SIG-M5 treated with dmso at 0.1 percent for 504 hours (cell line): ENCODE measurements around the gene SCGB1D4.
"Not testable (repeated sequence)": the region's sequence is repeated elsewhere in the genome, so short reads cannot be mapped to it uniquely, and the experiment has no call there.

ENCODE experiments used
- DNase-seq: peaks from one replicate; lab custom pipeline; 2025; ENCODE audit not compliant: unreplicated experiment; lab: John Stamatoyannopoulos, UW

Gene SCGB1D4, protein sequence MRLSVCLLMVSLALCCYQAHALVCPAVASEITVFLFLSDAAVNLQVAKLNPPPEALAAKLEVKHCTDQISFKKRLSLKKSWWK

DNA sequence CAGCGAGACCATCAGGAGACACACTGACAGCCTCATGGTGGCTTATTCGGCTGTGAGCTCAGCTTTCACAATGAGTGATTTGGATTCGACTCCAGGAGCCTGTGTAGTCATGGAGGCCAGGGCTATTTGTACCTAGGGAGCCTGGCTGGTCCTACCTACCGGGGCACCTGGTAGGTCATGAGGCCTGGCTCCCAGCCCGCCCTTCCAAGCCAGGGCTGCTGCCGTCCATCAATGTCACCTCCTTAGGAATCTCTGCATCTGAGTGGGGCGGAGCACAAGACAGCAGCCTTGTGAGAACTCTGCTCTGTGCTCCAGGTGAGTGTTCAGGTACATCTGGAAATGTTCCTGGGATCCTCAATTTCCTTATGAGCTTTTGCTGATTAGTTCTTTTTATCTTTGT lies at the start of gene SCGB1D4:
Gene SCGB1D4 (minus strand): TSS at position 101 of the 400 bp plus-strand sequence. CDS start 65 bp downstream, at position 36.
- no peak for DNase-seq

DNA sequence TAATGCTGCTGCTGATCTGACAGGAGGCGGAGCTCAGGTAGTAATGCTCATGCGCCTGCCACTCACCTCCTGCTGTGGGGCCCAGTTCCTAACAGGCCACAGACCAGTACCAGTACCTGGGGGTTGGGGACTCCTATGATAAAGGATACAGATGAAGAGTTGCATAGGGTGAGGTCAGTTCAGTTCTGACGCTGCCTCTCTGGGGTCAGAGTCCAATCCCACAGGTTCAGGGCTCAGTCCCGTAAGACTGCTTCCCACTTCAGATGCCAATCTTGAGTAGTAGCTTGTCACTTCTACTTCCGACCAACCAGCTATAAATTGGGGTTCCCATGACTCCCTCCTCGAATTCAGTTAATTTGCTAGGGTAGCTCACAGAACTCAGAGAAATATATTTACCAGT lies 47.0 kb upstream of the SCGB1D4 start:
- no peak for DNase-seq

DNA sequence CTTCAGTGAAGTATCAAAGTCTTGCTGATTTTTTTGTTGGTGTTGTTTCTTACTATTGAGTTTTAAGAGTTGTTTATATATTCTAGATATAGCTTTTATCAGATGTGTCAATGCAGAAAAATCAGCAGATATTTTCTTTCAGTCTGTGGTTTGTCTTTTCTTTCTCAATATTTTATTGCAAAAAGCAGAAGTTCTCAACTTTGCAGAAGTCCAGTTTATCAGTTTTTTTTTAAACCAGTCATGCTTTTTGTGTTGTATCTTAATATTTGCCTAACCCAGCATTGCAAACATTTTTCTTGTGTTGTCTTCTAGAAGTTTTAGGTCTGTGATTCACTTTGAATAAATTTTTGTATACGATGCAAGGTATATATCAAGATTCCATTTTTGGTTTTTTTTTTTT lies 45.3 kb upstream of the SCGB1D4 start:
- DNase-seq: peak; percentile 84

DNA sequence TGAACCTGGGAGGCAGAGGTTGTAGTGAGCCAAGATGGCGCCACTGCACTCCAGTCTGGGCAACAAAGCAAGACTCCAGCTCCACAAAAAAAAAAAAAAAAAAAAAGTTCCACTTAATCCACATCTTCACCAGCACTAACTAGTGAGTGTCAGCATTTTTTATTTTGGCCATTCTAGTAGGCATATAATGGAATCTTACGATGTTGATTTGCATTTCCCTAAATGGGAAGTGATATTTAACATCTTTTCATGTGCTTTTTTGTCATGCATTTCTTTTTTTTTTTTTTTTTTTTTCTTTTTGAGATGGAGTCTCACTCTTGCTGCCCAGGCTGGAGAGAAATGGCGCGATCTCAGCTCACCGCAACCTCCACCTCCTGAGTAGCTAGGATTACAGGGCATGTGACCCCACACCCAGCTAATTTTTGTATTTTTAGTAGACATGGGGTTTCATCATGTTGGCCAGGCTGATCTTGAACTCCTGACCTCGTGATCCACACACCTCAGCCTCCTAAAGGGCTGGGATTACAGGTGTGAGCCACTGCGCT lies 44.8 kb upstream of the SCGB1D4 start:
- peak; percentile 19 for DNase-seq

DNA sequence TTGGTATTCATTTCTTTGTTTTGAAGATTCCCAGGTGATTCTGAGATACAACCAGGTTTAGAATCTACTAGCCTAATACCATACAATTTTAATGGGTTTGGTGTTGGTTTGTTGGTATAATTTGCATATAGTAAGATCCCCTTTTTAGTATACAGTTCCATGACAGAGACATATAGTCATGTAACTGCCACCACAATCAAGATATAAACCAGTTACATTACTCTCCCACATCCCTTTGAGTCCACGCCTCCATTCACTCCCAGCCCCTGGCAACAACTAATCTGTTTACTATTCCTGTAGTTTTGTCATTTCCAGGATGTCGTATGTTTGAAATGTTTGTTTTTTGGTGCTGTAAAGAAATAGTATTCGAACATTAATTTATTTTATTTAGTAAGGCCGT lies 42.7 kb upstream of the SCGB1D4 start:
- DNase-seq: no peak

DNA sequence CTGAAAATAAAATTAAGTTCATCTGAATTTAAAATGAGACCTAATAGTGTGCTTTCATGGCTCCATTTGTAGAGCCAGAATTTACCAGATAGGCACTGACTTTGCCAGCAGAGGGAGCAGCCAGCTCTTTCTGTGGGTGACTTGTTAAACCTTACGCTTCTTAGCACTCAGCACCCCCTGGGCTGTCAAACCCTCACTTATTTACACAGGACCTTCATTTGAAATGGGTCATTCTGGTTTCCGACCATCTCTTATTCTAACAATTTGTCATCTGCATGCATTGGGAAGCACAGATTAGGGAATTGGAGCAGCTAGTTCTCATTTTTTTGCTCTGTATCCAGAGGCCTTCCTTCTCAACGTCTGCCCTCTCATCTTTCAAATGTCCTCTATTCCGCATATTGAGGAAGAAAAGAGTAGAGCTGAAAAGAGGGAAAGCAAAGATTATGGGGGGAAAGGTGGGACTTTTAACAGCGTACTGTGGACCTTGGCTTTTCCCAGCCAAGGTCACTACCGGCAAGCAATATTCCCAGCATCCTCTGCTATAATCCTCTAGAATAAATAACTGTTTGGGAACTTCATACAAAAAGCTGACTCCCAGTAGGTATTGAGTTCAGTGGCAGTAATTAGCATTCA lies 41.5 kb upstream of the SCGB1D4 start:
- DNase-seq: peak; percentile 50

DNA sequence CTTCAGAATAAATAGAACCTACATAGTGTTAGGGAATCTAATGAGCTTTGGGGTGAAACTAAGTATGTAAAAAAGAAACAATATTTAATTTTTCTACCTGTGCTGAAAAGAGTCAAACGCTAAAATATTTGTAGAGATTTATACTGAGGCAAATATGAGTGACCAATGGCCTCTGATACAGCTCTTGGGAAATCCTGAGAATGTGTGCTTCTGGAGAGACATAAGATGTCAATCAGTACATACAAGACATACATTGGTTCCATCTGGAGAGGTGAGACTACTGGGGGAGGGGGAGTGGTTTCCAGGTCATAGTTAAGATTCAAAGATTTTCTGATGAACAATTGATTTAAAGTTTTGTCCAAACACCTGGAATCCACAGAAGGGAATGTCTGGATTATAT lies 39.3 kb upstream of the SCGB1D4 start:
- DNase-seq: no peak

DNA sequence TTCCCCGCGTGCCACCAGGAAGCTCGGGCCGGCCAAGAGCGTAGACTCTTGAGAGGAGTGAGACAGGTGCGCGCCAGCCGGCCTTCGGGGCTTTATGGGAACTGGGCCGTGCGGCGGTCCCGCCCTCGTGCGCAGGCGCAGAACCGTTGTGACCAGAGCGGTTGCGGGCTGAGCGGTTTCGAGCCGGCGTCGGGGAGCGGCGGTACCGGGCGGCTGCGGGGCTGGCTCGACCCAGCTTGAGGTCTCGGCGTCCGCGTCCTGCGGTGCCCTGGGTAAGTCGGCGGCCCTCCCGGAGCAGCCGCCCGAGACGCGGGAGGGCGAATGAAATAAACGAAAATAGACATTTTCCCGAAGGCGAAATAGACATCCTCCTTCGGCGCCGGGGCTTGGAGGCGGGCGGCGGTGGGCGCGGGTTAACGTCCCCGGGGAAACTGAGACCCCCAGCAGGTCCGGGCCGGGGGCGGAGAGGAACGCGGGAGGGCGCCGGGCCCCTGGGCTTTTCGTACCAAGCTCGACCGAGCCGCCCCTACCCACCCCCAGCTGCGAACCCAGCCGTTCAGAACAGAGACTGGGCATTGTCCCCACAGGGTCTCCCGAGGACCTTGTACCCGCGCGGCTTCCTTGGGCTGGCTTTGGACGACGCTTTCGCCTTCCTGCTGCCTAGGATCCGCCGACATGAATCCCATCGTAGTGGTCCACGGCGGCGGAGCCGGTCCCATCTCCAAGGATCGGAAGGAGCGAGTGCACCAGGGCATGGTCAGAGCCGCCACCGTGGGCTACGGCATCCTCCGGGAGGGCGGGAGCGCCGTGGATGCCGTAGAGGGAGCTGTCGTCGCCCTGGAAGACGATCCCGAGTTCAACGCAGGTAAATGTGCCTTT lies 38.7 kb upstream of the SCGB1D4 start, which contains the start of gene ASRGL1:
Gene ASRGL1 (plus strand): TSS at position 146 of the 879 bp plus-strand sequence. CDS start 530 bp downstream, at position 676.
- peak; percentile 43 for DNase-seq

DNA sequence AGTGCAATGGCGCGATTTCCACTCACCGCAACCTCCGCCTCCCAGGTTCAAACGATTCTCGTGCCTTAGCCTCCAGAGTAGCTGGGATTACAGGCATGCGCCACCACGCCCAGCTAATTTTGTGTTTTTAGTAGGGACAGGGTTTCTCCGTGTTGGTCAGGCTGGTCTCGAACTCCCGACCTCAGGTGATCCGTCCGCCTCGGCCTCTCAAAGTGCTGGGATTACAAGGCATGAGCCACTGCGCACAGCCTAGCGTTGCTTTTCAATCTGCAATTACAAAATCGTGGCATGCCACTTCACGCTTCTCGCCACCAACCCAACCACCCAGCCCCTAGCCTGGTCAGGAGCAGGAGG lies 38.1 kb upstream of the SCGB1D4 start:
- DNase-seq: not testable (repeated sequence)

DNA sequence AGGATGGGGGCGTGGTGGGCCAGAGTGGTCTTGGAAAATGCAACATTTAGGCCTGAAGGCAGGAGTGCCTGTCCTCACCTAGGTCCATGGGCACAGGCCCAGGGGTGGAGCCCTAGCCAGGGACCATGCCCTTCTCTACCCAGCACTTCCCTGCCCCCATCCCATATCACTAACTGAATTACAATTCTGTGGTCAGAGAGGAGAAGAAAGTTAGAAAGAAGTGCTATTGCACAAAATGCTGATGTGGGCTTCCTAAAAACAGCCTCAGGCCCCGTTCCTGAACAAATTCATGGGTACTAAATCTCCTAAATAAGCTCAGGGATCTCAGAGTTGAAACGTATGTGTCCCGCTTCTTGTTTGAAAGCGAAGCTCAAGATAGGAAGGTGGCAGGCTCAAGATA lies 34.9 kb upstream of the SCGB1D4 start:
- no peak for DNase-seq

DNA sequence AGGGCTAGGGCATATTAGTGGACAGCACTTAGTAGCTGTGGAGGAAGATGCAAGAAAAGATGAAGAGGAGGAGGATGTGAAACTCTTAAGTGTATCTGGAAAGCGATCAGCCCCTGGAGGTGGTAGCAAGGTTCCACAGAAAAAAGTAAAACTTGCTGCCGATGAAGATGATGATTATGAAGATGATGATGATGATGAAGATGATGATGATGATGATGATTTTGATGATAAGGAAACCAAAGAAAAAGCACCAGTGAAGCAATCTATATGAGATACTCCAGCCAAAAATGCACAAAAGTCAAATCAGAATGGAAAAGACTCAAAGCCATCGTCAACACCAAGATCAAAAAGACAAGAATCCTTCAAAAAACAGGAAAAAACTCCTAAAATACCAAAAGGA lies 32.4 kb upstream of the SCGB1D4 start:
- DNase-seq: not testable (repeated sequence)

DNA sequence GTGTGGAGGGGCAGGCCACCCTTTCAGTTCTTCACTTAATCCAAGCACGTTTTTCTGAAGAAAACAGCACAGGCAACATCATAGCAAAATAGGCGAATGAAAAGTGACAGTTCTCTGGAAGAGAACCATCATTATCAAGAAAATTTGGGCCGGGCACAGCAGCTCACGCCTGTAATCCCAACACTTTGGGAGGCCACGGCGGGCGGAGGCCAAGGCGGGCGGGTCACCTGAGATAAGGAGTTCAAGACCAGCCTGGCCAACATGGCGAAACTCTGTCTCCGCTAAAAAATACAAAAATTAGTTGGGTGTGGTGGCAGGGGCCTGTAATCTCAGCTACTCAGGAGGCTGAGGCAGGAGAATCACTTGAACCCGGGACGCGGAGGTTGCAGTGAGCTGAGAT lies 28.7 kb upstream of the SCGB1D4 start:
- DNase-seq: not testable (repeated sequence)

DNA sequence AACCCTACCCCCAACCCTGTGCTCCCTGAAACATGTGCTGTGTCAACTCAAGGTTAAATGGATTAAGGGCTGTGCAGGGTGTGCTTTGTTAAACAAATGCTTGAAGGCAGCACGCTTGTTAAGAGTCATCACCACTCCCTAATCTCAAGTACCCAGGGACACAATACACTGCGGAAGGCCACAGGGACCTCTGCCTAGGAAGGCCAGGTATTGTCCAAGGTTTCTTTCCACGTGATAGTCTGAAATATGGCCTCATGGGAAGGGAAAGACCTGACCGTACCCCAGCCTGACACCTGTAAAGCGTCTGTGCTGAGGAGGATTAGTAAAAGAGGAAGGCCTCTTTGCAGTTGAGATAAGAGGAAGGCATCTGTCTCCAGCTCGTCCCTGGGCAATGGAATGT lies 27.8 kb upstream of the SCGB1D4 start:
- not testable (repeated sequence) for DNase-seq

DNA sequence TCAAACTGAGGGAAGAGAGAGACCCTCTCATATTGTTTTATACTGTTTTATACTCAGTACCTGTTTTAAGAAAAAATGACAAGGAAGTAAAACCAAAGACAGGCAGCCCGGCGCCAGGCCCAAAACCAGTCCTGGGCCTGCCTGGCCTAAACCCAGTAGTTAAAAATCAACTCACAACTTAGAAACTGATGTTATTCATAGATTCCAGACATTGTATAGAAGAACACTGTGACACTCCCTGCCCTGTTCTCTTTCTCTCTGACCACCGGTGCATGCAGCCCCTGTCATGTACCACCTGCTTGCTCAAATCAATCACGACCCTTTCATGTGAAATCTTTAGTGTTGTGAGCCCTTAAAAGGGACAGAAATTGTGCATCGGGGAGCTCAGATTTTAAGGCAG lies 26.9 kb upstream of the SCGB1D4 start:
- not testable (repeated sequence) for DNase-seq

DNA sequence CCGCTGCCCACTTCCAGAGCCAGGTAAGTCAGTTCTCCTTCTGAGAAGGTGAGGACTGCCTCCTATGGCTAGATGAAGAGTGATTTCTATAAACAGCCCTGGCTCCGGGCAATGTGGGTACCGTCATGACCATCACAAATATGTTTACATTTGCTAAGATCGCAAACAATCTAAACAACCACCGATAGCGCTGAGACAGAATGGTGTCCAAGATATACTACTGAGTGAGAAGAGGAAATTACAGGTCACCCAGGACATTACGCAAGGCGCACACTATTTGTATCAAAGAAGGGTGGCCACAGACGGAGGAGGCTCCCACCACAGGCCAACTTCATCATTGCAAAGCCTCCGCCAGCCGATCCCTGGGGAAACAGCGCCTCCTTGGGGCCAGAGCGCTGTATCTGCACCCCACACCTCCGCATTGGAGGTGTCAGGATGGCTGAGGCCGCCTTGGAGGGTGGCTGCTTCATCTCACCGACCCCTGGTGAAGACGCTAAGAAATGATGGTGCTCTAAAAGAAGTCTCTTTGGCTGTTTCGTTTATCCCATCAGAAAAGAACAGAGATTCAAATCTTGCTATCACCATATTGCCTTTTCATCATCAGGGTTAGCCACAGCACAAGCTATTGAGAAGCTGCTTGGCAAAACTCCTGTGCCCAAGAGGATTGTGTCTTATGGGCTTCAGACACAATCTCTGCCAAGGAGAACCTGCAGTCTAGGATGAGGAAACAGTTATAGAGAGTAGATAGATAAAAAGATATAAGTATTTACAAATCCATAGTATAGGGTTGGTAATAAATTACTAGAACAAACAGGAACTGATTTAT lies 26.1 kb upstream of the SCGB1D4 start:
- DNase-seq: peak; percentile 89

DNA sequence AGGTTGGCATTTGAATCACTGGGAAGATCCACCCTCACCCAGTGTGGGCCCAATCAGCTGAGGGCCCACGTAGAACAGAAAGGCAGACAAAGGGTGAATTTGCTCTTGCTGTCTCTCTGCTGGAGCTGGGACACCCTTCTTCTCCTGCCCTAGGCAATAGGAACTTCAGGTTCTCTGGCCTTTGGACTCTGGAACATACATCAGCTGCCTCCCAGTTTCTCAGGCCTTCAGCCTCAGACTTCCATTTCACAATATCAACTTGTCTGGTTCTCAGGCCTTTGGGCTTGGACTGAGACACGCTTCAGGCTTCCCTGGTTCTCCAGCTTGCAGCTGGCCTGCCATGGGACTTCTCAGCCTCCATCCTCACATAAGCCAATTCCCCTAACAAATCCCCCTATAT lies 23.6 kb upstream of the SCGB1D4 start:
- no peak for DNase-seq

DNA sequence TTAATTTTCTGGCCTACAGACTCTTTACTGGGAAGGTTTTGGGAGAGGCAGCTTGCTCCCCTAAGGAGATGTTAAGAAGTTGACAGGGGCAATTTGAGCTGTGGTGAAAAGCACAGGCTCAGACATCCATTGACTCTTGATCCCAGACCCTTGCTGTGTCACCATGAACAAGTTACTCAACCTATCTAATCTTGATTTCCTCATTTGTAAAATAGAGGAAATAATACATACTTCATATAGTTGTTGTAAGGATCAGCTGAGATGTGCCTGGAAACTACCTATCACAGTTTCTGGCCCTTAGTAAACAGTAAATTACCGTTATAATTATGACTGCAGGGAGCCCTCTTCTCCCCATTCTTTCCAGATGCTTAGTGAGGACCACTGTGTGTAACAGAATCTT lies 16.6 kb upstream of the SCGB1D4 start:
- DNase-seq: peak; percentile 9

DNA sequence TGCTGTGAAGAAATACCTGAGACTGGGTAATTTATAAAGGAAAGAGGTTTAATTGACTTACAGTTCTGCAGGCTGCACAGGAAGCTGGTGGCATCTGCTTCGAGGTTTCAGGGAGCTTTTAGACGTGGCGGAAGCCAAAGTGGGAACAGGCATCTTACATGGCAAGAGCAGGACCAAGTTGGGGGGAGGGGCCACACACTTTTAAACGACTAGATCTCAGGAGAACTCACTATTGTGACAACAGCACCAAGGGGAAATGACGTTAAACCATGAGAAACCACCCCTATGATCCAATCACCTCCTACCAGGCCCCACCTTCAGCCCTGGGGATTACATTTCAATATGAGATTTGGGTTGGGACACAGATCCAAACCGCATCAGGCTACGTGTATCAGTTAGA lies 11.1 kb upstream of the SCGB1D4 start:
- no peak for DNase-seq

DNA sequence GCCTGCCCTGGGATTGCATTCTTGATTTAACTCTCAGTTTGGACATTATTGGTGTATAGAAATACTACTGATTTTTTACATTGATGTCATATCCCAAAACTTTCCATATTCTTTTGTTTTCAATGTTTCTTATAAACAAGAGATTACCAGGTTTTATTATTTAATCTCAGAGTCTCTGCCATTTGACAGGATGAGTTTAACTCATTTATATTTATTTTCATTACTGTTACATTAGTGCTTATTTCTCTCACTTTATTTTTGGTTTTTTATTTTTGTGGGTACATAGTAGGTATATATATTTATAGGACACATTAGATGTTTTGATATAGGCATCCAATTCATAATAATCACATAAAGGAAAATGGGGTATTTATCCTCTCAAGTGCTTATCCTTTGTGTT lies 9.1 kb upstream of the SCGB1D4 start:
- DNase-seq: no peak

DNA sequence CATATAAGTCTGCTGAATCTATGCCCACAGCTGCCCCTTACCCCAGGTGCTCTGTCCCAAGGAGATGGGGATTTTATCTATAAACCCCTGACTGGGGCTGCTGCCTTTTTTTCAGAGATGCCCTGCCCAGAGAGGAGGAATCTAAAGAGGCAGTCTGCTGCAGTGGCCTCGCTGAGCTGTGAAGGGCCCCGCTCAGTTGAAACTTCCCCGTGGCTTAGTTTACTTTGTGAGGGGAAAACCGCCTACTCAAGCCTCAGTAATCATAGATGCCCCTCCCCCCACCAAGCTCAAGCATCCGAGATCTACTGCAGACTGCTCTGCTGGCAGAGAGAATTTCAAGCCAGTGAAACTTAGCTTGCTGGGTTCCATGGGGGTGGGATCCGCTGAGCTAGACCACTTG lies 7.4 kb upstream of the SCGB1D4 start:
- DNase-seq: no peak

DNA sequence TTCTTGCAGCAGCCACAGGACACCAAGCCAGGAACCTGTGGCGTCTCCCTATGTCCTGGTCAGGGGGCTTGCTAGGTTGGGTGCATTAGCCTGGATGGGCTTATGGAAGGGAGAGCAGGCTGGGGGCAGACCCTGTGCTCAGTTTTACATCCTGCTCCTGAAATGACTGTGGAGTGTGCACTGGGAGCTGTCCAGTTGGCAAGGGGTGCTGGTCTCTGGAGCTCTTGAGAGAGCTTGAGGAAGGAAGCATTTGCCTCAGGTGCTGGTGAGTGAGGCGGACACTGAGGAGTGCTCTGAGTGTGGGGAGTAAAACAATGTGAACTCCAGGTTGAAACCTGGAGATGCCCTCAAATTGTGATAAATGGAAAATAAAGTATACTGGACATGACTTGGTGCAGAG lies 3.4 kb downstream of the SCGB1D4 start:
- DNase-seq: no peak
